Small intestine (tissue), 7 donors: ENCODE measurements around the gene POLD2. TPM values are rescaled to one million over a fixed set of nuclear protein-coding genes. Genes with fewer than 3 reads are reported as not detected.
"Not testable (repeated sequence)": the region's sequence is repeated elsewhere in the genome, so short reads cannot be mapped to it uniquely, and the experiment has no call there.

Experiments
- DNase-seq, 2 donors: peaks; one replicate each; pipeline versions ENCODE4 v3.0.0 to v3.0.0-alpha.2; 2013
- FAIRE-seq: peaks from 2 replicates; lab custom pipeline; 2012; peaks lifted over from hg19 to GRCh38; lab: Jason Lieb, UNC
- H3K27ac ChIP-seq, 3 donors: one replicate each; pipeline ENCODE4 v1.5.1; 2013; ENCODE audit warnings: low read length in 2 of 3, mild to moderate bottlenecking in 2 of 3, control low read depth in 1 of 3, inconsistent platforms in 1 of 3, low read depth in 1 of 3, moderate library complexity in 1 of 3
- H3K27me3 ChIP-seq, 3 donors: one replicate each; pipeline ENCODE4 v1.6.1; 2013; ENCODE audit warnings: low read length in 3 of 3, inconsistent platforms in 1 of 3; ENCODE audit not compliant: control insufficient read depth in 3 of 3, insufficient read depth in 3 of 3
- H3K36me3 ChIP-seq, 3 donors: one replicate each; pipeline ENCODE4 v1.6.1; 2013; ENCODE audit warnings: low read length in 3 of 3, inconsistent platforms in 1 of 3, low read depth in 1 of 3, mild to moderate bottlenecking in 1 of 3, moderate library complexity in 1 of 3; ENCODE audit not compliant: control insufficient read depth in 3 of 3, insufficient read depth in 2 of 3
- H3K4me1 ChIP-seq, 3 donors: one replicate each; pipeline ENCODE4 v1.6.1; 2013; ENCODE audit warnings: low read length in 2 of 3, inconsistent platforms in 1 of 3, low read depth in 1 of 3, mild to moderate bottlenecking in 1 of 3, moderate library complexity in 1 of 3; ENCODE audit not compliant: control insufficient read depth in 3 of 3, insufficient read depth in 2 of 3
- H3K4me3 ChIP-seq, 3 donors: one replicate each; pipeline ENCODE4 v1.5.1; 2013; ENCODE audit warnings: low read length in 3 of 3, control low read depth in 1 of 3, inconsistent platforms in 1 of 3, low read depth in 1 of 3, mild to moderate bottlenecking in 1 of 3, moderate library complexity in 1 of 3
- H3K9me3 ChIP-seq, 2 donors: one replicate each; pipeline ENCODE4 v1.6.1; 2013; ENCODE audit warnings: low read depth in 1 of 2, low read length in 1 of 2; ENCODE audit not compliant: control insufficient read depth in 2 of 2, insufficient read depth in 1 of 2
- WGBS, 3 donors: extraction: QIAGEN DNeasy Blood & Tissue Kit; methylation state at CpG; one replicate each; pipeline ENCODE4 v1.1.7; 2013; 5-methylcytosine and 5-hydroxymethylcytosine counted together
- polyA plus RNA-seq, 4 donors: library from polyadenylated mRNA; stranded (reverse) in 3 of 4; unstranded in 1 of 4; fragments of 200-250 nt in 3 of 4; fragments of 120-200 nt in 1 of 4; gene quantifications; one replicate each; pipeline versions ENCODE4 v1.2.1 to v1.2.3, GENCODE V29; 2013
- donor health status: healthy with polysubstance abuse.
- donor health status: control.
- donor health status: control.
- donor health status: Bipolar disorder and iron deficiency.
- donor health status: healthy.

The POLD2 gene
- polyA plus RNA-seq, 4 donors, result 13.6 to 82.4 (median 42.4) TPM

- 90 to 97% (median 96%) methylated on average over 4 of the region's 4 CpGs for WGBS, 3 donors
- H3K27me3 ChIP-seq, result peaks cover 0 to 3% (median 0%) of the 10 kb centered on the region in 3 donors
- no peaks in the 10 kb centered on the region for H3K36me3 ChIP-seq
- no peak overlapping the region for H3K27ac ChIP-seq
- H3K4me3 ChIP-seq, result no peak overlapping the region
- DNase-seq (no peak), FAIRE-seq (no peak)
- H3K4me1 ChIP-seq, result no peaks in the 10 kb centered on the region
- H3K9me3 ChIP-seq, result no peaks in the 10 kb centered on the region
Observed at GRCh38 chr7:44134943-44135628, 11.7 kb upstream of the POLD2 start.

- Histone ChIP-seq H3K27me3 (peaks cover 0 to 3% (median 0%) of the 10 kb centered on the region in 3 donors), H3K4me3 (no peak overlapping the region), H3K9me3 (no peaks in the 10 kb centered on the region), H3K4me1 (no peaks in the 10 kb centered on the region), H3K27ac (no peak overlapping the region), H3K36me3 (no peaks in the 10 kb centered on the region)
- 82 to 85% (median 83%) methylated on average over 3 of the region's 3 CpGs for WGBS, 3 donors
- DNase-seq (no peak), FAIRE-seq (no peak)
Observed at GRCh38 chr7:44133295-44133694, 9.9 kb upstream of the POLD2 start.

- no peaks in the 10 kb centered on the region for H3K4me1 ChIP-seq
- WGBS, 3 donors, result 74 to 100% (median 98%) methylated on average over 2 of the region's 2 CpGs
- peaks cover 0 to 3% (median 0%) of the 10 kb centered on the region in 3 donors for H3K27me3 ChIP-seq
- DNase-seq (no peak), FAIRE-seq (no peak)
- H3K4me3 ChIP-seq, result no peak overlapping the region
- H3K9me3 ChIP-seq, result peaks cover 0 to 10% of the 10 kb centered on the region in 2 donors
- H3K27ac ChIP-seq, result no peak overlapping the region
- no peaks in the 10 kb centered on the region for H3K36me3 ChIP-seq
Observed at GRCh38 chr7:44132039-44132438, 8.7 kb upstream of the POLD2 start.

GRCh38 chr7:44131173-44132029 lies 8.1 kb upstream of the POLD2 start:
- Histone ChIP-seq H3K36me3 (no peaks in the 10 kb centered on the region), H3K4me3 (no peak overlapping the region), H3K9me3 (peaks cover 0 to 12% of the 10 kb centered on the region in 2 donors), H3K27me3 (peaks cover 0 to 3% (median 0%) of the 10 kb centered on the region in 3 donors), H3K4me1 (no peaks in the 10 kb centered on the region), H3K27ac (no peak overlapping the region)
- 65 to 73% (median 66%) methylated on average over 12 of the region's 12 CpGs for WGBS, 3 donors
- no peak for FAIRE-seq
- DNase-seq, result peak; percentile 39 to 60

- DNase-seq (no peak), FAIRE-seq (no peak)
- 57 to 72% (median 70%) methylated on average over 6 of the region's 6 CpGs for WGBS, 3 donors
Observed at GRCh38 chr7:44128721-44129582, 5.6 kb upstream of the POLD2 start.

GRCh38 chr7:44127161-44127560 lies 3.8 kb upstream of the POLD2 start:
- peaks cover 0 to 12% of the 10 kb centered on the region in 2 donors for H3K9me3 ChIP-seq
- no peak for FAIRE-seq
- H3K27ac ChIP-seq, result no peak overlapping the region
- no peak overlapping the region for H3K4me3 ChIP-seq
- no peaks in the 10 kb centered on the region for H3K27me3 ChIP-seq
- H3K36me3 ChIP-seq, result no peaks in the 10 kb centered on the region
- DNase-seq, result no peak
- H3K4me1 ChIP-seq, result peaks cover 0 to 10% (median 5%) of the 10 kb centered on the region in 3 donors

More at GRCh38 chr7:44128721-44129582, 5.6 kb upstream of the POLD2 start:
- Histone ChIP-seq H3K4me1 (peaks cover 0 to under 1% (median 0%) of the 10 kb centered on the region in 3 donors), H3K27me3 (no peaks in the 10 kb centered on the region), H3K36me3 (no peaks in the 10 kb centered on the region), H3K4me3 (no peak overlapping the region), H3K9me3 (peaks cover 0 to 12% of the 10 kb centered on the region in 2 donors), H3K27ac (no peak overlapping the region)

GRCh38 chr7:44126574-44126973 lies 3.2 kb upstream of the POLD2 start:
- H3K4me1 ChIP-seq, result peaks cover 0 to 12% (median 5%) of the 10 kb centered on the region in 3 donors
- H3K9me3 ChIP-seq, result peaks cover 0 to 12% of the 10 kb centered on the region in 2 donors
- H3K27me3 ChIP-seq, H3K27ac ChIP-seq, DNase-seq, FAIRE-seq, H3K4me3 ChIP-seq, H3K36me3 ChIP-seq: not testable (repeated sequence)
- 75 to 88% (median 78%) methylated on average over 4 of the region's 4 CpGs for WGBS, 3 donors

- 90 to 94% (median 91%) methylated on average over 6 of the region's 6 CpGs for WGBS, 3 donors
- peaks cover 0 to 12% (median 5%) of the 10 kb centered on the region in 3 donors for H3K4me1 ChIP-seq
- H3K27me3 ChIP-seq, result no peaks in the 10 kb centered on the region
- no peak for DNase-seq
- H3K36me3 ChIP-seq, result peaks cover 0 to 20% (median 0%) of the 10 kb centered on the region in 3 donors
- peaks cover 0 to 12% of the 10 kb centered on the region in 2 donors for H3K9me3 ChIP-seq
- FAIRE-seq, result no peak
- H3K27ac ChIP-seq, result no peak overlapping the region
- H3K4me3 ChIP-seq, result no peak overlapping the region
Observed at GRCh38 chr7:44124822-44125202, 1.5 kb upstream of the POLD2 start.
